Omental fat pad (tissue), 4 donors: ENCODE measurements around the gene TMBIM1. TPM values are rescaled to one million over a fixed set of nuclear protein-coding genes. Genes with fewer than 3 reads are reported as not detected.
"Not testable (repeated sequence)": the region's sequence is repeated elsewhere in the genome, so short reads cannot be mapped to it uniquely, and the experiment has no call there.

ENCODE experiments used
- ATAC-seq: fragments of 150-250 bp; one replicate; pipeline ENCODE4 v1.9.1; 2016; ENCODE audit warnings: mild to moderate bottlenecking, moderate library complexity; ENCODE audit not compliant: low FRiP score
- DNase-seq: peaks from one replicate; pipeline ENCODE4 v3.0.0-alpha.2; 2019; ENCODE audit warnings: low spot score
- CTCF ChIP-seq, 3 donors: fragments of 450-650 bp; IDR thresholded peaks; one replicate each; pipeline ENCODE4 v1.5.1; 2016 to 2017; ENCODE audit warnings: antibody characterized with exemption in 3 of 3, mild to moderate bottlenecking in 3 of 3, moderate library complexity in 2 of 3
- total RNA-seq, 4 donors: library from RNA; depleted of rRNA; stranded (reverse); fragments of >200 nt; gene quantifications; one replicate each; pipeline ENCODE4 v1.1.0, GENCODE V29; 2016

The TMBIM1 gene
- total RNA-seq, 4 donors from 2014 or later, result 190 to 689 (median 399) TPM

- DNase-seq (no peak), ATAC-seq (no peak)
- no peak for TF ChIP-seq CTCF (IDR thresholded peaks at IDR 0.05)
Observed at GRCh38 chr2:218275371-218276072, 16.8 kb downstream of the TMBIM1 start.

GRCh38 chr2:218274586-218274985 is 17.7 kb downstream of the TMBIM1 start:
- TF ChIP-seq CTCF (IDR thresholded peaks at IDR 0.05), result no peak
- ATAC-seq (no peak), DNase-seq (no peak)

GRCh38 chr2:218273908-218274249 is 18.4 kb downstream of the TMBIM1 start:
- ATAC-seq (no peak), DNase-seq (no peak)
- no peak for TF ChIP-seq CTCF (IDR thresholded peaks at IDR 0.05)

GRCh38 chr2:218273214-218273907 is 18.9 kb downstream of the TMBIM1 start:
- not testable (repeated sequence) for ATAC-seq, DNase-seq

- peak in 2 of 3 donors; percentile 15 to 71 for TF ChIP-seq CTCF (IDR thresholded peaks at IDR 0.05)
- DNase-seq, result peak; percentile 58
Observed at GRCh38 chr2:218272531-218273212, 19.6 kb downstream of the TMBIM1 start.

GRCh38 chr2:218271865-218272530 is 20.3 kb downstream of the TMBIM1 start:
- TF ChIP-seq CTCF (IDR thresholded peaks at IDR 0.05), result no peak
- ATAC-seq (no peak), DNase-seq (no peak)

More at GRCh38 chr2:218272531-218273212, 19.6 kb downstream of the TMBIM1 start:
- ATAC-seq, result peak; percentile 69

GRCh38 chr2:218271487-218271797 is 20.9 kb downstream of the TMBIM1 start:
- no peak for ATAC-seq
- no peak for TF ChIP-seq CTCF (IDR thresholded peaks at IDR 0.05)

More at GRCh38 chr2:218271487-218271797, 20.9 kb downstream of the TMBIM1 start:
- DNase-seq, result no peak
